ENCODE data around the gene MRGPRE. TPM values are rescaled to one million over a fixed set of nuclear protein-coding genes. Genes with fewer than 3 reads are reported as not detected.
A peak's percentile ranks its signal among the peaks of the same experiment; 100 is the strongest.
"Not testable (repeated sequence)": the region's sequence is repeated elsewhere in the genome, so short reads cannot be mapped to it uniquely, and the experiment has no call there.

MRGPRE gene, protein sequence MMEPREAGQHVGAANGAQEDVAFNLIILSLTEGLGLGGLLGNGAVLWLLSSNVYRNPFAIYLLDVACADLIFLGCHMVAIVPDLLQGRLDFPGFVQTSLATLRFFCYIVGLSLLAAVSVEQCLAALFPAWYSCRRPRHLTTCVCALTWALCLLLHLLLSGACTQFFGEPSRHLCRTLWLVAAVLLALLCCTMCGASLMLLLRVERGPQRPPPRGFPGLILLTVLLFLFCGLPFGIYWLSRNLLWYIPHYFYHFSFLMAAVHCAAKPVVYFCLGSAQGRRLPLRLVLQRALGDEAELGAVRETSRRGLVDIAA
- total RNA-seq = not detected
- long read RNA-seq = 0 reads

GRCh38 chr11:3231851-3232744, at the start of gene MRGPRE:
Gene MRGPRE, minus strand, starts transcription at chr11:3232417. Its CDS starts 3,618 bp downstream, at chr11:3228799.
- Histone ChIP-seq H3K27ac (no peak within 1 kb of the TSS), H3K27me3 (peaks cover 23% of the 10 kb centered on the region), H3K9me3 (no peaks in the 10 kb centered on the region), H3K4me3 (no peak within 1 kb of the TSS), H3K36me3 (no peaks in the 10 kb centered on the region), H3K4me1 (no peaks in the 10 kb centered on the region)
- intact Hi-C loops (cut with DNase I) = no loop called here
- DNase-seq (no peak), ATAC-seq (peak; percentile 61)
- TF ChIP-seq CTCF (IDR thresholded peaks at IDR 0.05) = no peak

DNA sequence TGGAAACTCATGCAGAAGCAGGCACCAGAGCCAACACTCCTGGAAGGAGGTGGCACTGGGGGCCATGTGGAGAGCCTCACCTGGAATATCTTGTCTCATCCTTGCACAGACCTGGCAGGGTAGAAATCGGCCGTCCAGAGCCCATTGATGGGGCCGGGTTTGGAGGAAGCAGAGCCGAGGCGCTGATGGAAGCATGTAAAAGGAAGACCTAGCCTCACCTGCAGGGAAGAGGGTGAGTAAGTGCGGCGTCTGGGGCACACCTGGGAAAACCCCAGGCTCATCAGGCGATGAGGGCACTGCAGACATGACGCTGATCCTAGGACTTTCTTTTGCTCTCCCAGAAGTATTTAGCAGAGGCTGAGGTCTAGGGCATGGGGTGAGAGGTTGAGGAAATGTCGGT, 48.9 kb upstream of the MRGPRE start:
- H3K27me3 ChIP-seq; DNase-seq; intact Hi-C loops (cut with DNase I); H3K27ac ChIP-seq; H3K4me1 ChIP-seq; H3K4me3 ChIP-seq; ATAC-seq; H3K9me3 ChIP-seq; H3K36me3 ChIP-seq: not testable (repeated sequence)

DNA sequence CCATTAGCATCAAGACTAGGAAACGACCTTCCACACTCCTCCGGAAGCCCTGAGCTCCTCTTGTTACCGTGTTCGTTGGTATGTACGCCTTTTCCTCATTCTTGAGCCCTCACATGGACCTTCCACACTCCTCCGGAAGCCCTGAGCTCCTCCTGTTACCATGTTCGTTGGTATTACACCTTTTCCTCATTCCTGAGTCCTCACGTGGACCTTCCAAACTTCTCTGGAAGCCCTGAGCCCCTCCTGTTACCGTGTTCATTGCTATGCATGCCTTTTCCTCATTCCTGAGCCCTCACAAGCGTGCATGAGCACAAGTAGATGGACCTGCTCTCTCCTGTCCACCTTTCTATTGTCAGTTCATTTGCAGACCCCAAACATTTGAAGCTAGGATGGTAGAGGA, 48.4 kb upstream of the MRGPRE start:
- H3K36me3 ChIP-seq; H3K4me3 ChIP-seq; intact Hi-C loops (cut with DNase I); H3K27me3 ChIP-seq; H3K9me3 ChIP-seq; H3K27ac ChIP-seq; DNase-seq; H3K4me1 ChIP-seq: not testable (repeated sequence)
- peak; percentile 62 for ATAC-seq

DNA sequence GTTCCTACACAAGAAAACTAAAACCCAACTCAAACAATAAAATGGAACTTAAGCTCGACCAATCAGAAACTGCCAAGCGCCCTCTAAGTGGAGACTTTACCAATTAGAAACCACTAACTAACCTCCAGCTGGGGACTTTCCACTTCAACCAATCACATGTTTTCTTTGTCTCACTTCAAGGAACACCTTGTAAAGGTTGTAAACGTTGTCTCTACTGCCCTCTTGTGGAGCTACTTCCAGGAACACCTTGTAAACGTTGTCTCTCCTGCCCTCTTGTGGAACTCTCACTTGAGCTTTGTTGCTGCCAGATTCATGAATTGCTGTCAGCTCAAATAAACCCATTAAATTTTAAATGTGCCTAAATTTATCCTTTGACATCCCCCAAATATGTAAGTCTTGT, 46.7 kb upstream of the MRGPRE start:
- H3K27me3 ChIP-seq; intact Hi-C loops (cut with DNase I): not testable (repeated sequence)
- peak; percentile 87 for ATAC-seq

GRCh38 chr11:3273629-3274028, 41.4 kb upstream of the MRGPRE start:
- H3K27ac ChIP-seq; H3K4me3 ChIP-seq; H3K27me3 ChIP-seq; H3K9me3 ChIP-seq; DNase-seq; ATAC-seq; H3K4me1 ChIP-seq; H3K36me3 ChIP-seq; intact Hi-C loops (cut with DNase I): not testable (repeated sequence)

More for the DNA sequence above, 46.7 kb upstream of the MRGPRE start:
- not testable (repeated sequence) for H3K4me1 ChIP-seq, H3K4me3 ChIP-seq, H3K9me3 ChIP-seq, H3K36me3 ChIP-seq, DNase-seq, H3K27ac ChIP-seq

- not testable (repeated sequence) for H3K4me3 ChIP-seq, H3K36me3 ChIP-seq
These were observed 30.3 kb upstream of the MRGPRE start for GRCh38 chr11:3262548-3262947.

DNA sequence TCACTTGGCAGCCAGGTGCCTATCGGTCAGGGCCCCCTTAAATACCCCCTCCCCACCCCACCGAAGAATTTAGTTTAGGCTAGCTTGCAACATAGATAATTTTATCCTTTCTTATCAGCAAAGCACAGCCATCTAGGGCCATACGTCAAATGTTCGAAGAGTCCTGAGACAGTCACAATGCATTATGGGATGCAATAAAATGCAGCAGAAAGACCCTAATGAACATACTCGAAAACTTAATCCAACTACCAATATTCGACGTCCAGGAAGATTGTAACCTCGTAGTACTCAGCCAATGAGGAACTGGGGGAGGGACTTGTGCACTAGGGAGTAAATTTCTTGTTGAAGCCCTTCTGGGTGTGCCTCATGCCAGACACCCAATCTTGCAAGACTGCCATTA, 29.6 kb upstream of the MRGPRE start:
- ATAC-seq; intact Hi-C loops (cut with DNase I); H3K36me3 ChIP-seq: not testable (repeated sequence)

More at GRCh38 chr11:3262548-3262947, 30.3 kb upstream of the MRGPRE start:
- H3K27ac ChIP-seq; H3K9me3 ChIP-seq; H3K27me3 ChIP-seq; H3K4me1 ChIP-seq; DNase-seq; intact Hi-C loops (cut with DNase I): not testable (repeated sequence)
- ATAC-seq = peak; percentile 48

GRCh38 chr11:3257509-3257908, 25.3 kb upstream of the MRGPRE start:
- H3K27ac ChIP-seq; H3K9me3 ChIP-seq; DNase-seq; H3K4me3 ChIP-seq; H3K36me3 ChIP-seq; H3K27me3 ChIP-seq; intact Hi-C loops (cut with DNase I); H3K4me1 ChIP-seq; ATAC-seq: not testable (repeated sequence)

More for the DNA sequence above, 29.6 kb upstream of the MRGPRE start:
- not testable (repeated sequence) for H3K4me3 ChIP-seq, H3K27ac ChIP-seq, H3K9me3 ChIP-seq, H3K27me3 ChIP-seq, H3K4me1 ChIP-seq, DNase-seq

- DNase-seq; H3K36me3 ChIP-seq; intact Hi-C loops (cut with DNase I); H3K9me3 ChIP-seq; H3K4me3 ChIP-seq; ATAC-seq; H3K4me1 ChIP-seq; H3K27ac ChIP-seq; H3K27me3 ChIP-seq: not testable (repeated sequence)
These were observed 23.0 kb upstream of the MRGPRE start for GRCh38 chr11:3255241-3255640.

DNA sequence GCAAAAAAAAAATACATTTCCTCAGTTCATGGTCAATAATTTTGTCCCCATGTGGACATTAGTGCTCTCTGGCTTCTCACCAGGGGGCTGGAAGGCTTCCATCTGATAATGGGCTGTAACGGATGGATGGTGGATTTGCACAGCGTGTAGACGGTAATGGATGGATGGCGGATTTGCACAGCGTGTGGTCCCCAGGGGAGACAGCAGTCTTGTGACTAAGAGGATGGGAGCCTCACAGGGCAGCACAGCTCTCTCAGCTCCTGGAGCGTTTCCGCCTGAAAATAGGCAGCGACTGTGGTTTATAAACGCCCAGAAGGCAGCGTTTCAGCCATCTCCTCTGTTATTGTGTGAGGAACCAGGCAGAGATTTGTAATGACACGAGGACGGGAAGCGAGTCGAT, 22.6 kb upstream of the MRGPRE start:
- H3K27ac ChIP-seq; H3K4me3 ChIP-seq; H3K27me3 ChIP-seq; H3K9me3 ChIP-seq; ATAC-seq; H3K36me3 ChIP-seq; intact Hi-C loops (cut with DNase I); H3K4me1 ChIP-seq; DNase-seq: not testable (repeated sequence)
